NT2/D1 (cell line): ENCODE results near the gene CELF4.

Experiments used
- YY1 ChIP-seq: IDR thresholded peaks from 2 replicates; pipeline ENCODE4 v1.6.1; 2011; ENCODE audit not compliant: insufficient read length, insufficient read depth
- ZNF274 ChIP-seq: IDR thresholded peaks from 2 replicates; pipeline ENCODE4 v1.6.1; 2011; ENCODE audit warnings: mild to moderate bottlenecking, low read depth, low read length

DNA sequence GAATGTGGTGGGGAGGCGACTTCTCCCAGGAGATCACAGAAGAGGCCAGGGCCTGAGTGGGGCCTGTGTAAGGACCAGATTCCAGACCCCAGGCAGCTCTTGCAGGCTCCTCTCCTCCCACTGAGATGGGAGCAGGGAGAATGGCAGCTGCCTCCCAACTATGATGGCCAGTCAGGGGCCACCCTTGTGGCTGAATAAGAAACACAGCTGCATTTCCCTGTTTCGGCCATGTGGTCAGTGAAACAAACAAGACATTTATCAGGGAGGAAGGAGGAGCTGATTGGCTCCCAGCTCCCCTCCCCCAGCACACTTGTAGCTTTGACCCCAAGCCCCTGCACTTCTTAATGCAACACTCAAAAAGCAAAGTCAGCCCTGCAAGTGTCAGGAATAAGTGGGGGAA is 143.5 kb downstream of the CELF4 start:
- TF ChIP-seq ZNF274, result no peak
- TF ChIP-seq YY1, result no peak
